NOMO-1 treated with DMSO at 0.1 percent for 48 hours (cell line): ENCODE results near the gene ULK3.

ENCODE experiments used
- DNase-seq: peaks from one replicate; lab custom pipeline; 2025; ENCODE audit not compliant: unreplicated experiment; lab: John Stamatoyannopoulos, UW

The ULK3 gene

GRCh38 chr15:74786551-74787165 lies 56.3 kb downstream of the ULK3 start:
- DNase-seq: no peak
